Activated CD4-positive, alpha-beta T cell treated with anti-CD3 and anti-CD28 coated beads, Interleukin-2, amount 50 U/mL, for 4 hours (primary cell): Measurements from ENCODE around the gene SSPN.

Source experiments
- DNase-seq, 2 experiments: peaks; one replicate each; pipeline ENCODE4 v3.0.0-alpha.2; 2020

SSPN gene

DNA sequence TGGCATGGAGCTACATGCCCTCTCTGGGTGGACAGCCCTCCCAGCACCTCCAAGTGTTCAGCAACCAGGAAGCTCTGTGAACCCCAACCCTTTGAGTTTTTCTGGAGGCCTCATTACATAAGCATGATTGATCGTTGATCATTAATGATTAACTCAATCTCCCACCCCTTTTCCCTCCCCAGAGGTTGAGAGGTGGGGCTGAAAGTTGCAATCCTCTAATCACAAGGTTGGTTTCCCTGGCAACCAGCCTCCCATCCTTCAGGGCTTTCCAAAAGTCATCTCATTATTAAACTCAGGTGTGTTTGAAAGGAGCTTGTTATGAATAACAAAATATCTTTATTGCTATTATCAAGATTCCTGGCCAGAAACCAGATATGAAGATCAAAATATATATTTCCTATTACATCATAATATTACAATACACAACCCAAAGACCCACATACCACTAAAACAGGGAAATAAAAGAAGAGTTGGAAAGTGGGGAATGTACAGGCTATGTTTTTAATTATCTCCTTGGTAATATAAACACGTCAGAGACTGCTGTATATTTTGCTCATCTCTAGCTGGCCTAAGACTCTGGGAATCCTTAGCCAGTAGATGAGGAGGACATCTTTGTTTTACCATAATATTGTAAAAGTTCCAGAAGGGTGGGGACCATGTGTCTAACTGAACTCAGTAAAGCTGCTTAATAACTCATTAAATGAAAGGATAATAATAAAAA is 73.6 kb downstream of the SSPN start:
- DNase-seq = no peak

DNA sequence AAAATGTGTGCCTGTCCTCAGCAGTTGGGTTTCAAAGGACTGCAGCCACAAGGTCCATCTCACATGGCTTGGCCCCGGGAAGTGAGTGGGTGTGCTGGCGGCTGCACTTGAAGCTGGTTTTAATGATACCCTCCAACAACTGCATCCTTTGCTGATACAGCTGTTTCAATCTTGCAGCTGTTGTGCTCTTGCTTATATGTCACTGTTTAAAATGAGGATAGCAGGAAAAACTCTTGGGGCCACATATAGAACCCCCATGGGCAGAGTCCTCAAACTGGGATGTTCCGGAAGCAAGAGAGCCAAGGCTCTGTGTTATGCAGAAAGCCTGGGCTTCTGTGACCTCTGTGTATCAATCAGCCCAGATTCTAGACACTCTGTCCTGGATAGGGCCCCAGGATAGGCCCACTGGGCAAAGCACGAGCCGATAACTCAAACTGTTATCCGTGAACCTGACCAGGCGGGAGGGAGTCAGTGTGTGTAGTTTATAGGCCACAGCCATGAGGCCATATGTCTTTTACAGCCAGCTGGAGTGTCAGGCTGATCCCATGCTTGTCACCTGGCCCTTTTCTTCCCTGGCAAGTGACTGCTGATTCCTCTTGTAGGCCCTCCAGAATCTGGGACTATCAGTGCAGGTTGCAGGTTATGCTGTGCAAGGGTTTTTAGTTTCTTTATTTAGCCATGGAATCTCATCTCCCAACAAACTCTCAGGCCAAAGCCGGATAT is 74.3 kb downstream of the SSPN start:
- DNase-seq = no peak

DNA sequence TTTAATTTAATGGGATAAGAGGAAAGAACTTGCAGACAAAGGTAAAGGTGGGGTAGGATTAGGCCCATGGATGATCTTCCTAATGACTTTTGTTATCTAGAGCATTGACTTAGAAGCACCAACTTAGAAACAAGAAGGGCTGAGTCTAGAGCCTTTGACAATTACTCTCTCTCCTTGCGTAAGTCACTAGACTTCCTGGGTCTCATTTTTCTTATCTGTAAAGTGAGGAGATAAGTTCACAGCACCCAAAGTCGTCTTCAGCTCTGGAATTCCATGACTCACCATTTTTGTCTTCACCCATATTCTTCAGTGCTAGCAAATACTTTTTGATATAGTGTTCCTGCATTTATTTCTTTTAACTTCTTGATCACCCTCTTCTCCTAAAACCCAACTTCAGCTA is 75.7 kb downstream of the SSPN start:
- no peak for DNase-seq

DNA sequence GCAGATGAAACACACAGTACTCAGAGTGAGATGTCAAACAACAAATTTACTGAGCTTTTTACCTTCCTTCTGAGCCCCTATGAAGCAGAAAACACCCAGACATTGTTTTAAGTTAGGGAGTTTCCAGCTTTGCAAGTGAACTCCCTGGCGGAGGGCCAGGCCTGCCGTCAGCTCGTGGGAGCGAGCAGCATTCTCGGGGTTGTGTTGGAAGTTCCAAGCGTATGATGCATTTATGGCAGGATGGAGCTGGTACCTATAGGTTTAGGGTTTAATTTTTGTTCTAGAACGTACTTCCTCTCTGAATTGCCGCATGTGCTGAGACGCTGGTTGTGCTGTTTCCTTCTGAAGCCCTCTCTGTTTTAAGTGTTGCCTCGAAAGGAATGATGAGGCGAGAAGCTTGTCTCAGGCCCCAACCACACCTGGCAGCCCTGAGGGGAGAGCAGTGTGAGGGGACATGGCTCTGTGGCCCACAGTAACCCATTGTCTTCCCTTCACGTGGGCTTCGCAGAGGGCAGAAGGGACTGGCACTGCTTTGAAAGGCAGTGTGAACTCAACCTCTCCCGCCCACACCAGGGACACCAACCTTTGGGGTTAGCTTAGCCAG is 76.6 kb downstream of the SSPN start:
- DNase-seq = no peak

DNA sequence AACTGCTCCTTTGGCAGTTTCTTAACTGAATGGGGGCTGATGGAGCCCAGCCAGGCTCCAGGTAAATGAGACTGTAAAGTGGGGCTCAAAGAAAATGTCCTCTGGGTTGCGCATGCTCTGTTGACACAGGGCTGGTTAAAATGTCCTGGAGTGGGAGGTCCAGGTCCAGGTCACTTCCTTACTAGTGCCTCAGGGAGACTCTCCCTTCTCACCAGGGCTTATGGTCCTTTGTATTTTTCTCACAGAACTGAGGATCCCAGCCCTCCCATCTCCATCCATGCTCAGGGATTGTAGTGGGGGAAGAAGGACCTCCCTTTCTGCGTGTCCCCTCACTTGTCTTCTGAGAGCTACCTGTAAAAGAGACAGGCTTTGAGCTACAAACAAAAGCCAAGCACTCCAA is 77.5 kb downstream of the SSPN start:
- no peak for DNase-seq

DNA sequence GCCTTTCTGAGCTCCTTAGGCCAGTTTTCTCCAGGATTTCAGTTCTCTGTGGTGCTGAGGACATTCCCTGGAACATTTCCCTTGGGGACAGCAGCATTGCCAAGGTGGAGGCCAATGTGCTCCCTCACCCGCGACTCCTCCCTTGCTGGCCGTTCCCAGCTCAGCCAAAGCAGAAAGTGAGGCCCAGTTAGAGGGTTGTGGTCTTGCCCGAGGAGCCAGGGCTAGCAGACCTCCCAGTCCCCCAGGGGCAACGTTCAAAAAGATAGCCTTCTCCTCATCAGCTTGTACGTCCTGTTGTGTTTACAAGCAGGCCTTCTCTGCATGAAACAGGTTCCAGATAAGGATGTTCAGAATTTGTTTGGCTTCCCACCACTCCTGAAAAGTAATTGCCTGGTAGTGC is 78.4 kb downstream of the SSPN start:
- no peak for DNase-seq

DNA sequence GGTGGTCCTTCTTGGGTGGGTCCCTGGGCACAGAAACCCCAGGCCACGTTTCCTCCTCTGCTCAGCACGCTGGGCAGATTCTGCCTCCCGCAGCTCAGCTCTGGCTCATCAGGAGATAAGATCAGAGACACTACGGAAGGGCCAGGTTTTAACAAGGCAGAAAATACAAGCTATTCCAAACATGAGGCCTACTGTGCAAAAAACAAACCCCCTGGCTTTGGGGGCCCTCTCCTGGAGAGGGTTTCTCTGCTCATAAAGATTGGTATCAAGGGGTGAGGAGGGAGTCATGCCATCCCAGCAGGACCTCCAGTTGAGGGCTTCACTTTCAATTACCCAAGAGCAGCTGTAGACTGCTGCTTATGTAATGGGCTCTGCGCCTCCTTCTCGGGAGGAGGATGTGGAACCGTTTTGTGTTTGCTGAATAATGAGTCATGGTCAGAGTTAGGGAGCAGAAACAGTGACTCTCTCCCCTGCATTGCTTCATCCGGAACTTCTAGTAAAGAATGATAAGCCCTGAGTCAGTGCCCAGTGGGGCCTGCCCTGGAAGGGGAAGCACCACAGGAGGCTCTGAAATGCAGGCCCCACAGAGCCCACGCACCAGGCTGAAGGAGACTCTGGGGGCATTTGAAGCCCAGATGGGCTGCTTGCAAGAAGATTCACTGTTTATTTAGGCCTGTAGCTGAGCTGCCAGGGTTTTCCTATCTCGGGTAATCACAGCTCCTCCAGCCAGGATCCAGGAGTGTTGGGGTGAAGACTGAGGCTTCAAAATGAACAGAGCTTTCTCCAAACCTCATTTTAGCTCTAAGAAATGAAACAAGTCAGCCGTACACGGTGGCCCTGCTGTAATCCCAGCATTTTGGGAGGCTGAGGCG is 79.3 kb downstream of the SSPN start:
- no peak for DNase-seq

- DNase-seq = no peak
Observed at GRCh38 chr12:26275313-26276131, 80.1 kb downstream of the SSPN start.

GRCh38 chr12:26276709-26277108 is 81.3 kb downstream of the SSPN start:
- DNase-seq = no peak

DNA sequence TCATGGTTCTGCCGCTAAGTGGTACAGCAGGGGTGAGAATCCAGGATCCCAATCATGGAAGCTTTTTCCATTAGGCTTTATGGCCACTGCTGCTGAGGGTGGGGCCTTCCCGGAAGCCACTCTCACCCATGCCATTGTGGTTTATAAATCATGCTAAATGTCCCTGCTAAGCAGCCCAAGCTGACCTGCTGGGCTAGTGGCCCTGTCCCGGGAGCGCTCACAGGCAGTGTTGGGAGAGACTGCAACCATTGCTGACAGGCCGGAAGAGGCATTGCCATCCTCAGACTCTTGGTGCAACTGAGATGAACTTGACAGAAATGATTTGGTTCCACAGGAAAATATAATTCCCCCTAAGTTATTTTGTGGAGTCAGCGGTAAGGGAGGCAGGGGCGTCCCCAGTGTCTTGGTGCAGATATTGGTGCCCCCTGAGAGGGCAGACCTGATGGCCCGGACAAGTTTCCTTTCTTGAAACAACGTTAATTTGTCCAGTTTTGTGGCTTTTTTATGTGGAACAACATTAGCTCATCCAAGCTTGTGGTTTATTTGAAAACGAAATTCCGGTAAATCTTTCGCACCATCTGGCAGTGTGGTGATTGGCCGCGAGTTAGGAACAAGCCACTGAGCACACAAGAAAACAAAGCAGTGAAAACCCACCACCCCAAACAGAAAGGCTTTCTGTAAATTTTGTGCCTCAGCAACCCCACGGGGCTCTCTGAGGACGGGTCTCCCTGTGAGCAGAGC is 82.3 kb downstream of the SSPN start:
- no peak for DNase-seq

- no peak for DNase-seq
Observed at GRCh38 chr12:26278266-26278665, 82.9 kb downstream of the SSPN start.

GRCh38 chr12:26278666-26279065 is 83.3 kb downstream of the SSPN start:
- no peak for DNase-seq

- DNase-seq = no peak
Observed at GRCh38 chr12:26279091-26279490, 83.7 kb downstream of the SSPN start.

DNA sequence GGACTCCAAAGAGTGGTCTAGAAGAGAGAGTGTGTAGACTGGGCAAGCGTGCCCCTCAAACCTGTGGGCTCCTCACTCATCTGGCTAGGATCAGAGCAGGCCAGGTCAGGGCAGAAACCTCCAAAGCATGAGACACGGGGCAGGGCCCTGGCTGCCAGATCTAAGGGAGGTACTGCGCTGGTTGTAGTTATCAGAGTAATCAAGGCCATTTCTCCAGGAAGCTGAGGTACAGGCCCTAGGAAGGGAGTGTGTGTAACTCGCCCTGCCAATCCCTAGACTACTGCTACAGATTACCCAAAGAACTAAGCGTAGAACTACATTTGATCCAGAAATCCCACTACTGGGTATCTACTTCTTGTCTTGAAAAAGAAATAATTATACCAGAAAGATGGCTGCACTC is 84.5 kb downstream of the SSPN start:
- no peak for DNase-seq

GRCh38 chr12:26280869-26281268 is 85.5 kb downstream of the SSPN start:
- DNase-seq = no peak

GRCh38 chr12:26281320-26281719 is 85.9 kb downstream of the SSPN start:
- no peak for DNase-seq

GRCh38 chr12:26282339-26282940 is 87.1 kb downstream of the SSPN start:
- no peak for DNase-seq

- DNase-seq = no peak
Observed at GRCh38 chr12:26283046-26283445, 87.7 kb downstream of the SSPN start.

- DNase-seq = no peak
Observed at GRCh38 chr12:26283617-26284016, 88.2 kb downstream of the SSPN start.

GRCh38 chr12:26285401-26285800 is 90.0 kb downstream of the SSPN start:
- DNase-seq = no peak

DNA sequence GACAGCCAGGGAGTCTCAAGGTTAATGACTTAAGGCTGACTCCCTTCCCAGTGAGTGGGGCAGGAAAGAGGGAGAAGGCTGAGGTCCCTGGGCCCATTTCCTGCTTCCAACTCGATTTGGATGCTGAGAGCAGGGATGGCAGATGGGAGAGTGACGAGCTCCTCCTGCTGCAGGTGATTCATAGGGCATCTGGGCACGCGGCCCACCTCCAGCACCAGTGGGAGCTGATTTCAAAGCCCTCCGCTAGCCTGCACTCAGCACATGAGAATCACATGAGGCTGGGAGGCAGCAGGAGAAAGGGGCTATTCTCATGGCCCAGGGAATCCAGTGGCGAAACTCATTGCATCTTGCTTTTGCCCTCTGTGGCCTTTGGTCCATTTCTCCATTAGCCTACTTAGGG is 90.8 kb downstream of the SSPN start:
- DNase-seq = no peak
